SK-N-MC (cell line): Measurements from ENCODE around the gene SEMA3A.

Experiments
- DNase-seq: peaks from one replicate; pipeline ENCODE4 v3.0.0-alpha.2; 2011; ENCODE audit warnings: low read depth, low spot score
- H3K27ac ChIP-seq: fragments of 200-600 bp; sonication (generic); 2 replicates; pipeline ENCODE4 v1.5.1; 2016; ENCODE audit warnings: mixed run types
- H3K36me3 ChIP-seq: fragments of 200-600 bp; sonication (generic); 2 replicates; pipeline ENCODE4 v1.6.1; 2017; ENCODE audit warnings: antibody characterized with exemption, low read length, mixed read lengths; ENCODE audit not compliant: insufficient read depth
- H3K4me3 ChIP-seq: fragments of 200-600 bp; sonication (generic); 2 replicates; pipeline ENCODE4 v1.5.1; 2016
- H3K9ac ChIP-seq: fragments of 200-600 bp; sonication (generic); 2 replicates; pipeline ENCODE4 v1.8.0; 2017; ENCODE audit warnings: mixed run types, mixed read lengths; ENCODE audit not compliant: insufficient read length
- H3K9me3 ChIP-seq: fragments of 200-600 bp; sonication (generic); 2 replicates; pipeline ENCODE4 v1.6.1; 2017; ENCODE audit warnings: low read depth, mild to moderate bottlenecking, antibody characterized with exemption, low read length, moderate library complexity, mixed read lengths
- EZH2 ChIP-seq: fragments of 200-600 bp; sonication (generic); IDR thresholded peaks from one replicate; pipeline ENCODE4 v1.6.1; 2017; ENCODE audit warnings: antibody characterized with exemption
- FOXP2 ChIP-seq: optimal IDR thresholded peaks from 2 replicates; pipeline ENCODE3; 2011; ENCODE audit warnings: mild to moderate bottlenecking, moderate library complexity; ENCODE audit not compliant: insufficient read depth; ENCODE audit errors: extremely low read length, control extremely low read depth
- POLR2AphosphoS5 ChIP-seq: IDR thresholded peaks from 2 replicates; pipeline ENCODE4 v1.6.1; 2012; ENCODE audit warnings: mild to moderate bottlenecking, low read depth, low read length, borderline replicate concordance

SEMA3A gene

DNA sequence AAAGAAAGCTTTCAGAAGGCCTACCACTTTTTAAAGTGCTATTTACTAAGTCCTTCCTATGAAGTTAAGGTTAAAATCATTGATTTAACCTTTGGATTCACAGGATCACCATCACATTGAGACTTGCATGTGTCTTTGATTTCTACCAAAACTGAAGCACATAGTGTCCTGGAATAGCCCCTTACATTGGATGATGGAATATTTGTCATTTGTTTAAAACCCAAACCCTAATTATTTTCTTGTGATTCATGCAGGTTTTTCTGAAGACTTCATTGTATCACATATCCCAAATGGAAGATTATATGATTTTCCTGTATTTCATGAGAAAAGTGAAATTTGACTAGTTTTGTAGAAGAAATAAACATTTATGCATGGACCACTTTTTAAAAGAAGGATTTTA lies 3.3 kb downstream of the SEMA3A start:
- no peaks in the 10 kb centered on the region for H3K36me3 ChIP-seq
- H3K27ac ChIP-seq: no peak overlapping the region
- no peaks in the 10 kb centered on the region for H3K9me3 ChIP-seq
- DNase-seq: no peak
- TF ChIP-seq FOXP2 (no peak), EZH2 (no peak), POLR2AphosphoS5 (no peak)
- no peak overlapping the region for H3K9ac ChIP-seq
- no peak overlapping the region for H3K4me3 ChIP-seq

DNA sequence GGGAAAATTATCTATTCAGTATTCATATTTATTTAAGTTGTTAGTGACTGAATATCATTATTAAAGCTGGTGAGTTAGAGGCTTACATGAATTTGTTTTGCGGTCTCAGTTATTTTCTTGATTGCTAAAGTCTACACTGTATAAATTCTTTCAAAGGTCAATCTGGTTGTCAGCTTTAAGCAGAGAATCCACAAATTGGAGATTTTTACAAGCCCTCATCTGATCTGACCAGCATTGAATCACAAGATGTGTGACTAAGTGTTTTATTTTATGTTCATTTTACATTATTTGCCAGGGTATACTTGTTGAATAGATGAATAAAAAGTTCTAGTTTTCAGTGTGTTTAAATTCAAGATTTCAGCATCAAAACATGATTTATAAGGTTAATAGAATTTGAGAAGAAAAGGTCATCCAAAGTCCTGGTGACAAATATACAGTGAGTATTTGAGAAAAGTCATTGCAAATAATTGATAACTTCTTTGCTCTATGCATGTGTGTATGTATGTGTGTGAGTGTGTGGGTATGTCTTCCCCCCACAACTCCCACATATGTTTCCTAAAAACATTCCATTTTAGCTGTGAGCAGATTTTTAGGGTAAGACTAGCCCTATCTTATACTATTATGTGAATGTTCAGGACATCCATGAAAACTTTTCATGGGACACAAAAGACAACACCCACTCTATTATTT lies 4.4 kb downstream of the SEMA3A start:
- no peak overlapping the region for H3K27ac ChIP-seq
- no peak overlapping the region for H3K4me3 ChIP-seq
- H3K36me3 ChIP-seq: no peaks in the 10 kb centered on the region
- no peak overlapping the region for H3K9ac ChIP-seq
- TF ChIP-seq FOXP2: no peak
- no peak for TF ChIP-seq EZH2
- no peak for TF ChIP-seq POLR2AphosphoS5
- no peaks in the 10 kb centered on the region for H3K9me3 ChIP-seq
- no peak for DNase-seq

DNA sequence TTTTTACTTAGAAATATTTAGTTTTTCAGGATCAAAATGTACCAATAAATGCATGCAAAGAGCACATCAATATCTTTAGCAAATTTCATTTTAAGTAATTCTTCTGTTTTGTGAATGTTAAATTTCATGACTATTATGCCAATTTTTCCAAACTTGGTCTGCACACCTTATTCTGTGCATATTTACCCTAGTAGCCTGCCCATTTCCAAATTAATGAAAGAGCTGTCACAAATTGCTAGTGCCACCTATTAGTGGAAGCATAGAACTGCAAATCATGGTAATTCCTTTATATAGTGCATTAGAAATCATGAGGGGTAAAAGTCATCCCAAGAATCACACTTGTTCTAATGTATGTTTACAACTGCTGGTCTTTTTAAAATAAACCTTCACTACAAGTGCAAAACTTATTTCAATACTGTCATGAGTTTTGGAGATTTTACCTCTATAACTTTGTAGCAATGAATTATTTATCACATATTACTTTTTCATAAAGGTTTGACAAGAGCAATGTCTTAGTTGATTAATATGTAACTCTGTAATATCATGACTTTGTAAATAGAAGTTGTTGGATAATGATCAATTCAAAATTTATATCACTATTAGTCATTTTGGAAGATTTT lies 5.7 kb downstream of the SEMA3A start:
- Histone ChIP-seq H3K4me3 (no peak overlapping the region), H3K36me3 (no peaks in the 10 kb centered on the region), H3K27ac (no peak overlapping the region), H3K9me3 (no peaks in the 10 kb centered on the region), H3K9ac (no peak overlapping the region)
- TF ChIP-seq EZH2: no peak
- no peak for TF ChIP-seq POLR2AphosphoS5
- TF ChIP-seq FOXP2: no peak
- DNase-seq: no peak

DNA sequence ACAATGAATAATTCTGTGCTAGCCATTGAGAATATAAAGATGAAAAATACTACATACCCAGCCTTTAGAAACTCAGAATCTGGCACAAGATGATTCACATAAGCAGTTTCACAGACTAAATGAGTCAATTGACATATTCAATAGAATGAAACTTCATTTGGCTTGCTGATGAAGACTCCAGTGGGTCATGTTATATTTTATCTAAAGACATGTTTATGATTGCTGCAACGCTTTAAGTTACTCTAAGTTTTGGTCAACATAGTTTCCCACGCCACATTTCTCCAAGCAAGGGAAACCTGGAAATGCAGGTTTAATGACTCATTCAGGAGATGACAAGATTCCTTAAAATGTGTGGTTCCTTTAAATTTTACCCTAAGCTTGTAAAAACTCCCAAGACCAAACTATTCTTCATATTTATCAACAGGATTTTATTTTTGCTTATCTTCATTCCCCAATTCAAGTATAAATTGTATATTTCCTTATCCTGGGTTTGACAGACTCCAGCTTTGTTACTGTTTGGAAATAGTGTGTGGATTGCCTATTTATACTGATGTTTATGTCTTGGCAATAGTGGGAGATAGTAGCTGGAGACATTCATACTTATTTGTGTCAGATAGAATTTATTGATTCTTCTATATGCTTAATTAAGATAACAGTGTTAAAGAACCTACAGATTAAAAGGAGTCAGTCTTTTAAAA lies 6.6 kb downstream of the SEMA3A start:
- Histone ChIP-seq H3K36me3 (no peaks in the 10 kb centered on the region), H3K4me3 (no peak overlapping the region), H3K9me3 (no peaks in the 10 kb centered on the region), H3K27ac (no peak overlapping the region), H3K9ac (no peak overlapping the region)
- no peak for DNase-seq
- TF ChIP-seq EZH2 (no peak), FOXP2 (no peak), POLR2AphosphoS5 (no peak)

DNA sequence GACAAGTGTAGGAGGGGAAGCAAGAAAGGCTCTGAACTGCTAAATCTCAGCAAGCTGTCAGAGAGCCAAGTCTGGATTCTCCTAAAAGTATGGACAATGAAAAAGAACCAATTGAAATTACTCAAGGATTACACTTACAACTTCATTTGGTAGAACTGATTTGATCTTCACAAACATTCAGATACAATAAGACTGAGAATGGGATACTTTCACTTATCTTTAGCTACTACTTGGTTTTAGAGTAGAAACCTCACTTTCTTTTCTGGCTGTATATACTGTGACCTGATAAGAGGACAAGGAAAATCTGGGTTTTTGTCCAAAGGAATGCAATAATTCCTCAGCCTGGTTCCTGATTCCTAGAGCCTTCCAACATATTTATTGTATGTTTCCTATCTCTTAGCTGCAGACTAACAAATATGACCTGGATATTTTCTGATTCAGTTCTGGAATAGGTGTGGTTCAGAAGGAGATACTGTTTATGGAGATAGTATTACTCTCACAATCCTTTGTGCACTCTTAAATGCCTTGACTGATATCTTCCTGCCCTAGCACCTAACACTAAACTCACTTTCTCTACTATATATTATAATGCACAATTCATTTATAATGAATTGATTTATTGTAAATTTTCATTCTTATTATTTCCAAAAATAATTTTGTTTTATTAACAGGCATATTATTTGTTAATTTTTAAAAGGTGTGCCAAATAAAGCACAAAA lies 7.3 kb downstream of the SEMA3A start:
- Histone ChIP-seq H3K36me3 (no peaks in the 10 kb centered on the region), H3K27ac (no peak overlapping the region), H3K9ac (no peak overlapping the region), H3K9me3 (no peaks in the 10 kb centered on the region), H3K4me3 (no peak overlapping the region)
- DNase-seq: no peak
- no peak for TF ChIP-seq POLR2AphosphoS5
- TF ChIP-seq EZH2: no peak
- no peak for TF ChIP-seq FOXP2

DNA sequence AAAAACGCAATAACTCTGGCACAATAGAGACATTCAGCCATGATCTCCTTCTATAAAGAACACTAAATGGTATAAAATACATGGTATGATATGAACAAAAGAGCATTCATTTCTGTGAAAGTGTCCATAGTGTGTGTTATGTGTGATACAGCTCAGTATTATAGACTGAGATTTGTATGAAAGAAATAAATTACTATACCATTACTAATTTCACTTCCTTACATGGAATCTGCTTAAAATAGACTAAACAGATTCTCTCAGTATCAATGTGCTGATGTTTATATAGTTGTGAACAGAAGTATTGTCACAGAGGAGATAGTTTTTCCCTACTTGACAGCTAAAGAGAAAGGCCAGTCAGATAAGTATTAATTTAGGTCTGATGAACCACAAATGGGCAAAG lies 10.8 kb downstream of the SEMA3A start:
- no peaks in the 10 kb centered on the region for H3K36me3 ChIP-seq
- TF ChIP-seq FOXP2 (no peak), POLR2AphosphoS5 (no peak), EZH2 (no peak)
- DNase-seq: no peak
- no peak overlapping the region for H3K27ac ChIP-seq
- no peak overlapping the region for H3K9ac ChIP-seq
- no peak overlapping the region for H3K4me3 ChIP-seq
- no peaks in the 10 kb centered on the region for H3K9me3 ChIP-seq

DNA sequence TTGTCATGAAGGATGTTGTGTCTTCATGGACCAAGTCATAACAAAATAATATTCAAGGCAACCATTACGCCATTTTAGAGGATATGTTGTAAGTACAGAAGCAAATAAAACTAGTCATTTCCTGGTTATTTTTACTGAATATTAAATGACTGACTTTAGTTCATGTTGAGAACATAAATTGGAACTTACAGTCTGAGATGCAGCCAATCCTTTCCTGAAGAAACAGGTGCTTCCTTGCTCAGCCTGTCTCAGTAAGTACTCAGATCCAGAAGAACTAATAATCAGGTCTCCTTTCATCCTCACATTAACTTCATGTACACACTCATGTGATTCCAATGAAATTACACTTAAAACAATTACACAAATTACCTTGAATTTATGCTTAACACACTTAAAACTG lies 12.3 kb downstream of the SEMA3A start:
- DNase-seq: no peak
- TF ChIP-seq EZH2 (no peak), FOXP2 (no peak), POLR2AphosphoS5 (no peak)
- H3K36me3 ChIP-seq: no peaks in the 10 kb centered on the region
- no peak overlapping the region for H3K27ac ChIP-seq
- no peak overlapping the region for H3K4me3 ChIP-seq
- H3K9me3 ChIP-seq: no peaks in the 10 kb centered on the region
- H3K9ac ChIP-seq: no peak overlapping the region

DNA sequence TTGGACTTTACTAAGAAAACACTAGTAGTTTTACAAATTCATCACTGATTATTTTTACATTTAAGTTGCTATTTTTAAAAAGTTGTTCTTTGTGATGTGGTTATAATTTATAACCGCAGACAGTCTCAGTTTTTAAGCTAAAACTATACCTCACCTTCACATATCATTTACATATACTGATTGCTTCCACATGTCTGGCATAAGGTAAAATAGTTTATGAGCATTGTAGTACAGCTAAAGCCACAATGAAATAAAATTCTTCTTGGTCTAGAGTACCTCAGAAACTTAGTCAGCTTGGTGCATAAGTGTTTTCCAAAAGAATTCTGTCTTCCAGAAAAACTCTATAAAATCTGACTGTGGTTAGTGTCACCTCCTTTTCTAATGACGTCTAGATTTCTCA lies 13.0 kb downstream of the SEMA3A start:
- H3K4me3 ChIP-seq: no peak overlapping the region
- H3K9ac ChIP-seq: no peak overlapping the region
- DNase-seq: no peak
- no peak overlapping the region for H3K27ac ChIP-seq
- no peaks in the 10 kb centered on the region for H3K9me3 ChIP-seq
- H3K36me3 ChIP-seq: no peaks in the 10 kb centered on the region
- TF ChIP-seq EZH2: no peak
